PC-9 (cell line): ENCODE results near the gene ABHD4. TPM values are rescaled to one million over a fixed set of nuclear protein-coding genes. Genes with fewer than 3 reads are reported as not detected.

ENCODE experiments used
- BruUV-seq: library from RNA; stranded (reverse); fragments of 400-500 nt; replicated peaks from 2 replicates; lab custom pipeline; 2021; lab: Mats Ljungman, UMichigan
- CTCF ChIA-PET: fragments of 300-600 bp; sonication (Branson Sonifier 250); formaldehyde crosslinking; loops from one replicate; lab custom pipeline; 2022; ENCODE audit warnings: antibody characterized with exemption; lab: Charles Lee
- POLR2A ChIA-PET: fragments of 300-600 bp; sonication (Branson Sonifier 250); formaldehyde crosslinking; loops from one replicate; lab custom pipeline; 2022; ENCODE audit warnings: antibody characterized with exemption; ENCODE audit not compliant: unreplicated experiment; lab: Charles Lee
- DNase-seq, 2 experiments: peaks; one replicate each; pipeline versions ENCODE4 v3.0.0 to v3.0.0-alpha.2; 2015 to 2022; ENCODE audit warnings: mixed read lengths in 1 of 2
- H2AFZ ChIP-seq: fragments of 200-600 bp; sonication (generic); 2 replicates; pipeline ENCODE4 v1.8.1; 2017; ENCODE audit warnings: antibody characterized with exemption
- H3F3A ChIP-seq: fragments of 200-600 bp; sonication (generic); 2 replicates; pipeline ENCODE4 v1.8.1; 2017; ENCODE audit warnings: antibody characterized with exemption, mild to moderate bottlenecking, low read depth; ENCODE audit not compliant: insufficient read depth
- H3K27ac ChIP-seq: fragments of 200-600 bp; sonication (generic); 2 replicates; pipeline ENCODE4 v1.6.1; 2016; ENCODE audit warnings: mixed run types
- H3K27me3 ChIP-seq: fragments of 200-600 bp; sonication (generic); 2 replicates; pipeline ENCODE4 v1.6.1; 2016; ENCODE audit warnings: low read depth, mixed run types; ENCODE audit not compliant: insufficient read depth
- H3K36me3 ChIP-seq: fragments of 200-600 bp; sonication (generic); 2 replicates; pipeline ENCODE4 v1.6.1; 2016; ENCODE audit warnings: low read depth, mixed run types
- H3K4me1 ChIP-seq: fragments of 200-600 bp; sonication (generic); replicated peaks from 2 replicates; pipeline ENCODE4 v1.6.1; 2016; ENCODE audit warnings: mixed run types; ENCODE audit not compliant: insufficient read depth
- H3K4me2 ChIP-seq: fragments of 200-600 bp; sonication (generic); 2 replicates; pipeline ENCODE4 v1.6.1; 2017; ENCODE audit warnings: mixed run types
- H3K4me3 ChIP-seq: fragments of 200-600 bp; sonication (generic); 2 replicates; pipeline ENCODE4 v1.6.1; 2016; ENCODE audit warnings: mixed run types
- H3K79me2 ChIP-seq: fragments of 200-600 bp; sonication (generic); 2 replicates; pipeline ENCODE4 v1.6.1; 2017; ENCODE audit warnings: low read depth, mixed run types
- H3K9me2 ChIP-seq: fragments of 200-600 bp; sonication (generic); 2 replicates; pipeline ENCODE4 v1.8.1; 2017; ENCODE audit warnings: mild to moderate bottlenecking; ENCODE audit not compliant: insufficient read depth
- H3K9me3 ChIP-seq: fragments of 200-600 bp; sonication (generic); 2 replicates; pipeline ENCODE4 v1.8.1; 2016; ENCODE audit warnings: low read depth; ENCODE audit not compliant: insufficient read depth
- H4K20me1 ChIP-seq: fragments of 200-600 bp; sonication (generic); 2 replicates; pipeline ENCODE4 v1.8.1; 2017; ENCODE audit not compliant: insufficient read depth
- EZH2 ChIP-seq: fragments of 200-600 bp; sonication (generic); IDR thresholded peaks from 2 replicates; pipeline ENCODE4 v1.8.0; 2017; ENCODE audit warnings: antibody characterized with exemption, low read depth
- intact Hi-C: fragments of 100-400 bp; cut with micrococcal nuclease; formaldehyde crosslinking; loops from one replicate; pipeline ENCODE4 v1.10.0; 2022; ENCODE audit not compliant: unreplicated experiment
- total RNA-seq: library from RNA; stranded (reverse); gene quantifications from 2 replicates; pipeline ENCODE4 v1.2.3, GENCODE V29; 2021
- TF ChIP-seq, protein P1 (sequence below): fragments of 200-600 bp; sonication (generic); conservative IDR thresholded peaks from 2 replicates; pipeline ENCODE4 v1.6.1; 2017; ENCODE audit warnings: mixed run types, antibody characterized with exemption, mild to moderate bottlenecking, moderate library complexity

The ABHD4 gene
- total RNA-seq, 1 experiment from 2014 or later = 83.2 TPM

DNA sequence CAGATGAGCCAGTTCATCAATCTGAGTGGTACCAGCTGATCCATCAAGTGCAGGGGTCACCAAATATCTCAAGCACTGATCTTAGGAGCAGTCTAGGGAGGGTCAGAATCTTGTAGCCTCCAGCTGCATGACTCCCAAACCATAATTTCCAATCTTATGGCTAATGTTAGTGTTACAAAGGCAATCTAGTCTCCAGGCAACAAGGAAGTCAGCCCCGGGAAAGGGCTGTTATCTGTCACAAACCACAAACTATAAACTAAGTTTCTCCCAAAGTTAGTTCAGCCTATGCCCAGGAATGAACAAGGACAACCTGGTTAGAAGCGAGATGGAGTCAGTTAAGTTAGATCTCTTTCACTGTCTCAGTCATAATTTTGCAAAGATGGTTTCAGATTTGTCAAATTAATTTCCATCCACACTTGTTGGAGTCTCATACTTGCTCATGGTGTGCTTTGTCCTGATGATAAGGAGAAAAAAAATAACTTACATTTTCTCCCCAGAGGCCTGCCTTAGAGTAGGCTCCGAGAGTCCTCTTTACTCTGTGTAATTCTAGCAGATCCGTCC, 3.9 kb upstream of the ABHD4 start:
- Histone ChIP-seq H2AFZ (no peak overlapping the region), H3K27me3 (no peaks in the 10 kb centered on the region), H3K4me1 (peaks cover 38% of the 10 kb centered on the region), H4K20me1 (no peaks in the 10 kb centered on the region), H3K27ac (no peak overlapping the region), H3K36me3 (no peaks in the 10 kb centered on the region), H3K9me3 (no peaks in the 10 kb centered on the region), H3K79me2 (peaks cover 9% of the 10 kb centered on the region), H3F3A (peaks cover 20% of the 10 kb centered on the region; the same call in 1 of the 2 replicates), H3K4me2 (0 out of 2 replicates have a peak overlapping the region, but pooled peaks have one; percentile 1), H3K4me3 (no peak overlapping the region), H3K9me2 (no peaks in the 10 kb centered on the region)
- TF ChIP-seq, protein P1, sequence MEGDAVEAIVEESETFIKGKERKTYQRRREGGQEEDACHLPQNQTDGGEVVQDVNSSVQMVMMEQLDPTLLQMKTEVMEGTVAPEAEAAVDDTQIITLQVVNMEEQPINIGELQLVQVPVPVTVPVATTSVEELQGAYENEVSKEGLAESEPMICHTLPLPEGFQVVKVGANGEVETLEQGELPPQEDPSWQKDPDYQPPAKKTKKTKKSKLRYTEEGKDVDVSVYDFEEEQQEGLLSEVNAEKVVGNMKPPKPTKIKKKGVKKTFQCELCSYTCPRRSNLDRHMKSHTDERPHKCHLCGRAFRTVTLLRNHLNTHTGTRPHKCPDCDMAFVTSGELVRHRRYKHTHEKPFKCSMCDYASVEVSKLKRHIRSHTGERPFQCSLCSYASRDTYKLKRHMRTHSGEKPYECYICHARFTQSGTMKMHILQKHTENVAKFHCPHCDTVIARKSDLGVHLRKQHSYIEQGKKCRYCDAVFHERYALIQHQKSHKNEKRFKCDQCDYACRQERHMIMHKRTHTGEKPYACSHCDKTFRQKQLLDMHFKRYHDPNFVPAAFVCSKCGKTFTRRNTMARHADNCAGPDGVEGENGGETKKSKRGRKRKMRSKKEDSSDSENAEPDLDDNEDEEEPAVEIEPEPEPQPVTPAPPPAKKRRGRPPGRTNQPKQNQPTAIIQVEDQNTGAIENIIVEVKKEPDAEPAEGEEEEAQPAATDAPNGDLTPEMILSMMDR = no peak
- TF ChIP-seq EZH2 = no peak
- BruUV-seq = no TSS peak
- peak in 1 of 2 experiments; percentile 45 for DNase-seq
- ChIA-PET POLR2A (interaction anchor here (0.5 kb wide), 1 partner anchor 47 kb away, joined by 6 read pairs; no protein-coding TSS in a partner anchor), CTCF (no interaction called here)
- intact Hi-C loops = no loop called here

DNA sequence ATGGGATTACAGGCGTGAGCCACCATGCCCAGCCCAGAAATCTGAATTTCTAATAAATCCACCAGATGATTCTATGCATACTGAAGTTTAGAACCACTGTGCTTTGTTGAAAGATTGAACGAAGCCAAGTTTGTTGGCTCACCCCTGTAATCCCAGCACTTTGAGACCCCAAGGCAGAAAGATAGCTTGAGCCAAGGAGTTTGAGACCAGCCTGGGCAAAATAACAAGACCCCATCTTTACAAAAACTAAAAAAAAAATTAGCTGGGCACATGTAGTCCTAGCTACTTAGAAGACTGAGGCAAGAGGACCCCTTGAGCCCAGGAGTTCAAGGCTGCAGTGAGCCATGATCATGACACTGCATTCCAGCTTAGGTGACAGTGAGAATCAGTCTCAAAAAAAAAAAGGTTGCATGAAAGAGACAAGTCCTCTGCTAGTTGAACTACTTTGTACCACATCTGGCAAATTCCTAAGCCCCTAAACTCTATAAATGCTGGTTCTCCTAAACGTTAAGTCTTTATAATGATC, 1.7 kb upstream of the ABHD4 start:
- H3K27me3 ChIP-seq = no peaks in the 10 kb centered on the region
- intact Hi-C loops = no loop called here
- no peak overlapping the region for H3K4me2 ChIP-seq
- H3K79me2 ChIP-seq = peaks cover 31% of the 10 kb centered on the region
- H2AFZ ChIP-seq = no peak overlapping the region
- no peak overlapping the region for H3K4me3 ChIP-seq
- peaks cover 13% of the 10 kb centered on the region for H3K36me3 ChIP-seq
- no TSS peak for BruUV-seq
- no peaks in the 10 kb centered on the region for H3K9me2 ChIP-seq
- no peaks in the 10 kb centered on the region for H4K20me1 ChIP-seq
- H3K27ac ChIP-seq = no peak overlapping the region
- DNase-seq = no peak
- ChIA-PET CTCF (no interaction called here), POLR2A (no interaction called here)
- H3K9me3 ChIP-seq = no peaks in the 10 kb centered on the region
- H3F3A ChIP-seq = peaks cover 26% of the 10 kb centered on the region
- peaks cover 50% of the 10 kb centered on the region for H3K4me1 ChIP-seq
- TF ChIP-seq, protein P1 = no peak
- TF ChIP-seq EZH2 = no peak

DNA sequence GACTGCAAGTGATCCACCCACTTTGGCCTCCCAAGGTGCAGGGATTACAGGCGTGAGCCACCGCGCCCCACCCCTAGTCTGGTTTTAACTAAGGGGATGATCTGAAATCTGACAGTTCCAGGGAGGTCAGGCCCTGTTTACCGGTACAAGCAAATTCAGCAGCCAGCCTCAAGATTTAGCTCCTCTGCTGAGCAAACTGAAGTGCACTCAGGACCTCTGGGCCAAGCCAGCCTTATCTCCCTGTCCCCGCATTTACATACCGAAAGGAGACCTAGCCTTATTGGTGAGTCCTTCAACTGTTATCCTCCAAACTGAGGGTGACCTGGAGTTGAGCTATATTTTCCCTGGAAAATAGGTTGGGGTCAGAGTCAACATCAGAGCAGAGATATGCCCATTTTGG, 835 bp upstream of the ABHD4 start:
- Histone ChIP-seq H3K4me3 (peak overlapping the region; percentile 93; the same call in 1 of the 2 replicates), H3K9me2 (no peaks in the 10 kb centered on the region), H2AFZ (no peak overlapping the region; the same call in 1 of the 2 replicates), H3F3A (peaks cover 34% of the 10 kb centered on the region), H3K4me2 (peak overlapping the region; percentile 100), H3K4me1 (peaks cover 59% of the 10 kb centered on the region), H4K20me1 (no peaks in the 10 kb centered on the region), H3K79me2 (peaks cover 35% of the 10 kb centered on the region), H3K9me3 (no peaks in the 10 kb centered on the region), H3K36me3 (peaks cover 21% of the 10 kb centered on the region), H3K27me3 (no peaks in the 10 kb centered on the region), H3K27ac (peak overlapping the region; percentile 93; the same call in 1 of the 2 replicates)
- DNase-seq = no peak
- CTCF ChIA-PET = no interaction called here
- TF ChIP-seq EZH2 = no peak
- TF ChIP-seq, protein P1 = no peak
- intact Hi-C loops = no loop called here
- POLR2A ChIA-PET = interaction anchor here (0.6 to 2.2 kb wide), 3 partner anchors 7 to 285 kb away, joined by 4 to 13 read pairs (median 4); partner anchors contain the start of gene DAD1
- no TSS peak for BruUV-seq
